ENCODE results near the gene CLMP. TPM values are rescaled to one million over a fixed set of nuclear protein-coding genes. Genes with fewer than 3 reads are reported as not detected.

The CLMP gene
- total RNA-seq, 2 donors from 2014 or later, result 10.1 to 22.1 TPM

GRCh38 chr11:123065621-123066020 is 129.4 kb downstream of the CLMP start:
- DNase-seq, result no peak
- Histone ChIP-seq H3K27me3 (no peaks in the 10 kb centered on the region), H3K9me3 (no peaks in the 10 kb centered on the region), H3K4me3 (no peak overlapping the region), H3K36me3 (replicated peaks in 1 of 2; ENCODE audit: insufficient read depth in 1 of 2, low read depth in 2 of 2) (no peaks in the 10 kb centered on the region), H3K27ac (no peak overlapping the region), H3K4me1 (peaks cover 21% of the 10 kb centered on the region)
- no peak for TF ChIP-seq CTCF (IDR thresholded peaks at IDR 0.05)
- TF ChIP-seq POLR2A (IDR thresholded peaks at IDR 0.05), result no peak
- no peak for ATAC-seq
- intact Hi-C loops (cut with DNase I), result no loop called here
- 95 to 96% methylated on average over 2 of the region's 2 CpGs for WGBS, 2 donors

GRCh38 chr11:123063826-123064657 is 131.0 kb downstream of the CLMP start:
- DNase-seq, result no peak
- peak overlapping the region; percentile 98 to 100 (median 99) for H3K27ac ChIP-seq
- no peaks in the 10 kb centered on the region for H3K9me3 ChIP-seq
- TF ChIP-seq POLR2A (IDR thresholded peaks at IDR 0.05) (no peak), CTCF (IDR thresholded peaks at IDR 0.05) (no peak)
- no peak overlapping the region for H3K4me3 ChIP-seq
- peaks cover 4 to 7% of the 10 kb centered on the region in 2 donors for H3K36me3 ChIP-seq (replicated peaks in 1 of 2; ENCODE audit: insufficient read depth in 1 of 2, low read depth in 2 of 2)
- peaks cover 37% of the 10 kb centered on the region for H3K4me1 ChIP-seq
- intact Hi-C loops (cut with DNase I), result no loop called here
- H3K27me3 ChIP-seq, result no peaks in the 10 kb centered on the region
- ATAC-seq, result no peak
- 9 to 27% methylated on average over 9 of the region's 9 CpGs for WGBS, 2 donors

GRCh38 chr11:123062892-123063825 is 131.9 kb downstream of the CLMP start:
- peaks cover 4 to 13% of the 10 kb centered on the region in 2 donors for H3K36me3 ChIP-seq (replicated peaks in 1 of 2; ENCODE audit: insufficient read depth in 1 of 2, low read depth in 2 of 2)
- intact Hi-C loops (cut with DNase I), result no loop called here
- H3K4me1 ChIP-seq, result peaks cover 46% of the 10 kb centered on the region
- peak; percentile 6 for ATAC-seq
- DNase-seq, result peak; percentile 55 to 69 (median 58)
- TF ChIP-seq POLR2A (IDR thresholded peaks at IDR 0.05) (peak in 1 of 3 donors; percentile 12), CTCF (IDR thresholded peaks at IDR 0.05) (peak in 1 of 7 experiments; percentile 14)
- no peaks in the 10 kb centered on the region for H3K9me3 ChIP-seq
- peak overlapping the region; percentile 98 to 100 (median 99) for H3K27ac ChIP-seq
- 1 to 6% methylated on average over 15 to 37 of the region's 37 CpGs for WGBS, 2 donors
- no peaks in the 10 kb centered on the region for H3K27me3 ChIP-seq
- H3K4me3 ChIP-seq, result peak overlapping the region; percentile 20 to 33

- TF ChIP-seq POLR2A (IDR thresholded peaks at IDR 0.05) (no peak), CTCF (IDR thresholded peaks at IDR 0.05) (no peak)
- peak overlapping the region; percentile 98 to 100 (median 99) for H3K27ac ChIP-seq
- 0% methylated on average over 12 to 62 of the region's 63 CpGs for WGBS, 2 donors
- no peaks in the 10 kb centered on the region for H3K27me3 ChIP-seq
- peaks cover 53% of the 10 kb centered on the region for H3K4me1 ChIP-seq
- DNase-seq (peak; percentile 98 to 99 (median 99)), ATAC-seq (peak; percentile 89)
- peak overlapping the region; percentile 87 to 99 for H3K4me3 ChIP-seq
- peaks cover 4 to 17% of the 10 kb centered on the region in 2 donors for H3K36me3 ChIP-seq (replicated peaks in 1 of 2; ENCODE audit: insufficient read depth in 1 of 2, low read depth in 2 of 2)
- intact Hi-C loops (cut with DNase I), result no loop called here
- H3K9me3 ChIP-seq, result no peaks in the 10 kb centered on the region
Observed at GRCh38 chr11:123062158-123062891, 132.7 kb downstream of the CLMP start.

Measured in body of pancreas (tissue), 4 donors.